Esophagus muscularis mucosa (tissue), 4 donors: ENCODE measurements around the gene MAPK7. TPM values are rescaled to one million over a fixed set of nuclear protein-coding genes. Genes with fewer than 3 reads are reported as not detected.

ENCODE experiments used
- DNase-seq: peaks from one replicate; pipeline ENCODE4 v3.0.0-alpha.2; 2017; ENCODE audit errors: extremely low spot score
- H3K27ac ChIP-seq, 4 donors: fragments of 200-600 bp; sonication (generic); replicated peaks in 1 of 4; 1 replicate in 3 of 4; 2 replicates in 1 of 4; pipeline ENCODE4 v1.5.1; 2016 to 2019; ENCODE audit warnings: mild to moderate bottlenecking in 1 of 4
- H3K27me3 ChIP-seq, 4 donors: fragments of 200-600 bp; sonication (generic); one replicate each; pipeline versions ENCODE4 v1.5.1 to v1.6.0; 2016 to 2019
- H3K36me3 ChIP-seq, 4 donors: fragments of 200-600 bp; sonication (generic); one replicate each; pipeline ENCODE4 v1.5.1; 2016 to 2019
- H3K4me1 ChIP-seq, 4 donors: fragments of 200-600 bp; sonication (generic); one replicate each; pipeline ENCODE4 v1.5.1; 2016 to 2019
- H3K4me3 ChIP-seq, 4 donors: fragments of 200-600 bp; sonication (generic); 1 replicate in 2 of 4; 2 replicates in 2 of 4; pipeline ENCODE4 v1.5.1; 2016 to 2019; ENCODE audit warnings: mild to moderate bottlenecking in 4 of 4, moderate library complexity in 1 of 4
- H3K9me3 ChIP-seq, 4 donors: fragments of 200-600 bp; sonication (generic); 1 replicate in 3 of 4; 2 replicates in 1 of 4; pipeline ENCODE4 v1.5.1; 2016 to 2019
- EP300 ChIP-seq: sonication (generic); formaldehyde crosslinking; IDR thresholded peaks from one replicate; pipeline ENCODE4 v1.6.1; 2017; ENCODE audit warnings: antibody characterized with exemption
- POLR2A ChIP-seq: fragments of 450-650 bp; IDR thresholded peaks from one replicate; pipeline ENCODE4 v1.6.1; 2017; ENCODE audit warnings: antibody characterized with exemption, moderate library complexity, mild to moderate bottlenecking, low read depth
- POLR2AphosphoS5 ChIP-seq, 2 donors: sonication (generic); formaldehyde crosslinking; IDR thresholded peaks; one replicate each; pipeline ENCODE4 v1.6.1; 2017; ENCODE audit warnings: antibody characterized with exemption in 2 of 2
- WGBS: methylation state at CpG from one replicate; pipeline ENCODE4 v1.1.5; 2018; 5-methylcytosine and 5-hydroxymethylcytosine counted together
- intact Hi-C: fragments of 100-400 bp; cut with DNase I; formaldehyde crosslinking; loops from one replicate; pipeline ENCODE4 v1.15.1; 2023
- total RNA-seq, 4 donors: library from RNA; depleted of rRNA; stranded (reverse); fragments of >200 nt; gene quantifications; one replicate each; pipeline versions ENCODE4 v1.1.0 to v1.2.1, GENCODE V29; 2016
- TF ChIP-seq, protein P1 (sequence below), 3 experiments: fragments of 200-600 bp in 2 of 3; fragments of 450-650 bp in 1 of 3; sonication (generic) in 2 of 3; IDR thresholded peaks; one replicate each; pipeline ENCODE4 v1.5.1; 2017 to 2019; ENCODE audit warnings: antibody characterized with exemption in 3 of 3, mild to moderate bottlenecking in 2 of 3, moderate library complexity in 1 of 3

The MAPK7 gene
- total RNA-seq, 4 donors from 2014 or later, result 26.3 to 41.4 (median 33.2) TPM

DNA sequence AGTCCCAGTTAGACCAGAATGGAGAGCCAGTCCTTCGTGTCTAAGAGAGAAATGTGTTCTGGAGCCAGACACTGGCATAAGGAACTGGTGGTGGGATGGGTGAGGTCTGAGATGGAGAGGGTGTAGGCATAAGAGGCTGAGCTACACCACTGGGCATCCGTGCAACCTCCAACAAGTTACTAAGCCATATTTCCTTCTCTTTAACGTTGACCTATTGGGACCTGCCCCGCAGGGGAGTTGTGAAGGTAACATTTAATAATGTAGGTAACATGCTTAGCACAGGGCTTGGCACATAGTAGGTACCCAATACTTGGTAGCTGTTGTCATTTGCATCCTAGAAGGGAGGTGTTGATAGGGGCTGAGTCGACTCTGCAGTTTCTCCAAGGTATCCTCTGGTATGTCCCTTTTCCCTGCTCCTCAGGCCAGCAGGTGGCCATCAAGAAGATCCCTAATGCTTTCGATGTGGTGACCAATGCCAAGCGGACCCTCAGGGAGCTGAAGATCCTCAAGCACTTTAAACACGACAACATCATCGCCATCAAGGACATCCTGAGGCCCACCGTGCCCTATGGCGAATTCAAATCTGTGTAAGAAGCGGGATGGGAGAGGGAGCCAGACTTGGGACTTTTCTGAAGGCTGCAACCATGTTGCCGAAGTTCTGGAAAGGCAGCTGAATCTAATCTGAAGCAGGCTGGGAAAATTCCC lies 1.2 kb downstream of the MAPK7 start:
- H3K4me3 ChIP-seq, result peak overlapping the region; percentile 72 to 92 (median 90)
- intact Hi-C loops, result loop anchor here (5.0 kb wide), 1 partner anchor 268 kb away; the partner anchor contains the start of gene ALDH3A2
- no peaks in the 10 kb centered on the region for H3K9me3 ChIP-seq
- no peaks in the 10 kb centered on the region for H3K27me3 ChIP-seq
- 67% methylated on average over 13 of the region's 13 CpGs for WGBS
- H3K36me3 ChIP-seq, result peaks cover 38 to 51% (median 50%) of the 10 kb centered on the region in 4 donors
- no peak for DNase-seq
- peak overlapping the region; percentile 91 to 97 (median 94) for H3K27ac ChIP-seq
- H3K4me1 ChIP-seq, result peaks cover 32 to 73% (median 68%) of the 10 kb centered on the region in 4 donors
- TF ChIP-seq POLR2A (no peak), EP300 (no peak), POLR2AphosphoS5 (IDR thresholded peaks at IDR 0.05) (no peak)
- TF ChIP-seq, protein P1, sequence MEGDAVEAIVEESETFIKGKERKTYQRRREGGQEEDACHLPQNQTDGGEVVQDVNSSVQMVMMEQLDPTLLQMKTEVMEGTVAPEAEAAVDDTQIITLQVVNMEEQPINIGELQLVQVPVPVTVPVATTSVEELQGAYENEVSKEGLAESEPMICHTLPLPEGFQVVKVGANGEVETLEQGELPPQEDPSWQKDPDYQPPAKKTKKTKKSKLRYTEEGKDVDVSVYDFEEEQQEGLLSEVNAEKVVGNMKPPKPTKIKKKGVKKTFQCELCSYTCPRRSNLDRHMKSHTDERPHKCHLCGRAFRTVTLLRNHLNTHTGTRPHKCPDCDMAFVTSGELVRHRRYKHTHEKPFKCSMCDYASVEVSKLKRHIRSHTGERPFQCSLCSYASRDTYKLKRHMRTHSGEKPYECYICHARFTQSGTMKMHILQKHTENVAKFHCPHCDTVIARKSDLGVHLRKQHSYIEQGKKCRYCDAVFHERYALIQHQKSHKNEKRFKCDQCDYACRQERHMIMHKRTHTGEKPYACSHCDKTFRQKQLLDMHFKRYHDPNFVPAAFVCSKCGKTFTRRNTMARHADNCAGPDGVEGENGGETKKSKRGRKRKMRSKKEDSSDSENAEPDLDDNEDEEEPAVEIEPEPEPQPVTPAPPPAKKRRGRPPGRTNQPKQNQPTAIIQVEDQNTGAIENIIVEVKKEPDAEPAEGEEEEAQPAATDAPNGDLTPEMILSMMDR (IDR thresholded peaks at IDR 0.05), result no peak

DNA sequence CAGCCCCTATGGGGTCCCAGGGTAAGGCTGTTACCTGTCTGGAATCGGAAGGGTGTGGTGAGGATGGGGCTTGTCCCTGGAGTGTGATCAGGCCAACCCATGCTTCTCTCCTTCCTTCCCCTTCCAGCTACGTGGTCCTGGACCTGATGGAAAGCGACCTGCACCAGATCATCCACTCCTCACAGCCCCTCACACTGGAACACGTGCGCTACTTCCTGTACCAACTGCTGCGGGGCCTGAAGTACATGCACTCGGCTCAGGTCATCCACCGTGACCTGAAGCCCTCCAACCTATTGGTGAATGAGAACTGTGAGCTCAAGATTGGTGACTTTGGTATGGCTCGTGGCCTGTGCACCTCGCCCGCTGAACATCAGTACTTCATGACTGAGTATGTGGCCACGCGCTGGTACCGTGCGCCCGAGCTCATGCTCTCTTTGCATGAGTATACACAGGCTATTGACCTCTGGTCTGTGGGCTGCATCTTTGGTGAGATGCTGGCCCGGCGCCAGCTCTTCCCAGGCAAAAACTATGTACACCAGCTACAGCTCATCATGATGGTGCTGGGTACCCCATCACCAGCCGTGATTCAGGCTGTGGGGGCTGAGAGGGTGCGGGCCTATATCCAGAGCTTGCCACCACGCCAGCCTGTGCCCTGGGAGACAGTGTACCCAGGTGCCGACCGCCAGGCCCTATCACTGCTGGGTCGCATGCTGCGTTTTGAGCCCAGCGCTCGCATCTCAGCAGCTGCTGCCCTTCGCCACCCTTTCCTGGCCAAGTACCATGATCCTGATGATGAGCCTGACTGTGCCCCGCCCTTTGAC lies 2.4 kb downstream of the MAPK7 start:
- peaks cover 38 to 57% (median 54%) of the 10 kb centered on the region in 4 donors for H3K36me3 ChIP-seq
- TF ChIP-seq EP300, result no peak
- no peak for TF ChIP-seq POLR2A
- TF ChIP-seq, protein P1 (IDR thresholded peaks at IDR 0.05), result no peak
- no peak for TF ChIP-seq POLR2AphosphoS5 (IDR thresholded peaks at IDR 0.05)
- intact Hi-C loops, result no loop called here
- no peak overlapping the region for H3K4me3 ChIP-seq
- WGBS, result 88% methylated on average over 18 of the region's 29 CpGs
- H3K9me3 ChIP-seq, result no peaks in the 10 kb centered on the region
- no peak for DNase-seq
- H3K27ac ChIP-seq, result peak overlapping the region in 3 of 4 donors; percentile 95 to 98 (median 97)
- peaks cover 43 to 85% (median 80%) of the 10 kb centered on the region in 4 donors for H3K4me1 ChIP-seq
- no peaks in the 10 kb centered on the region for H3K27me3 ChIP-seq

DNA sequence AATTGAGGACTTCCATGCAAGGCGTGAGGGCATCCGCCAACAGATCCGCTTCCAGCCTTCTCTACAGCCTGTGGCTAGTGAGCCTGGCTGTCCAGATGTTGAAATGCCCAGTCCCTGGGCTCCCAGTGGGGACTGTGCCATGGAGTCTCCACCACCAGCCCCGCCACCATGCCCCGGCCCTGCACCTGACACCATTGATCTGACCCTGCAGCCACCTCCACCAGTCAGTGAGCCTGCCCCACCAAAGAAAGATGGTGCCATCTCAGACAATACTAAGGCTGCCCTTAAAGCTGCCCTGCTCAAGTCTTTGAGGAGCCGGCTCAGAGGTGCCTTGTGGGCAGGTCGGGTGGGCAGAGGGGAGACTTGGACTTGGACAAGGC lies 3.1 kb downstream of the MAPK7 start:
- DNase-seq, result no peak
- Histone ChIP-seq H3K4me1 (peaks cover 49 to 87% (median 86%) of the 10 kb centered on the region in 4 donors), H3K36me3 (peaks cover 38 to 57% (median 54%) of the 10 kb centered on the region in 4 donors), H3K27ac (peak overlapping the region in 3 of 4 donors; percentile 95 to 98 (median 97)), H3K4me3 (no peak overlapping the region), H3K27me3 (no peaks in the 10 kb centered on the region), H3K9me3 (no peaks in the 10 kb centered on the region)
- intact Hi-C loops, result no loop called here
- WGBS, result 96% methylated on average over 6 of the region's 7 CpGs
- no peak for TF ChIP-seq POLR2AphosphoS5 (IDR thresholded peaks at IDR 0.05)
- no peak for TF ChIP-seq POLR2A
- TF ChIP-seq EP300, result no peak
- TF ChIP-seq, protein P1 (IDR thresholded peaks at IDR 0.05), result no peak

DNA sequence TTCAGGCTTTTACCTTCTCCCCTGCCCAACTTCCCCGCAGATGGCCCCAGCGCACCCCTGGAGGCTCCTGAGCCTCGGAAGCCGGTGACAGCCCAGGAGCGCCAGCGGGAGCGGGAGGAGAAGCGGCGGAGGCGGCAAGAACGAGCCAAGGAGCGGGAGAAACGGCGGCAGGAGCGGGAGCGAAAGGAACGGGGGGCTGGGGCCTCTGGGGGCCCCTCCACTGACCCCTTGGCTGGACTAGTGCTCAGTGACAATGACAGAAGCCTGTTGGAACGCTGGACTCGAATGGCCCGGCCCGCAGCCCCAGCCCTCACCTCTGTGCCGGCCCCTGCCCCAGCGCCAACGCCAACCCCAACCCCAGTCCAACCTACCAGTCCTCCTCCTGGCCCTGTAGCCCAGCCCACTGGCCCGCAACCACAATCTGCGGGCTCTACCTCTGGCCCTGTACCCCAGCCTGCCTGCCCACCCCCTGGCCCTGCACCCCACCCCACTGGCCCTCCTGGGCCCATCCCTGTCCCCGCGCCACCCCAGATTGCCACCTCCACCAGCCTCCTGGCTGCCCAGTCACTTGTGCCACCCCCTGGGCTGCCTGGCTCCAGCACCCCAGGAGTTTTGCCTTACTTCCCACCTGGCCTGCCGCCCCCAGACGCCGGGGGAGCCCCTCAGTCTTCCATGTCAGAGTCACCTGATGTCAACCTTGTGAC lies 3.6 kb downstream of the MAPK7 start:
- Histone ChIP-seq H3K9me3 (no peaks in the 10 kb centered on the region), H3K27me3 (no peaks in the 10 kb centered on the region), H3K4me1 (peaks cover 50 to 88% (median 87%) of the 10 kb centered on the region in 4 donors), H3K27ac (peak overlapping the region; percentile 65 to 98 (median 96)), H3K4me3 (no peak overlapping the region), H3K36me3 (peaks cover 38 to 57% (median 54%) of the 10 kb centered on the region in 4 donors)
- no peak for DNase-seq
- intact Hi-C loops, result no loop called here
- 91% methylated on average over 31 of the region's 31 CpGs for WGBS
- no peak for TF ChIP-seq EP300
- TF ChIP-seq POLR2AphosphoS5 (IDR thresholded peaks at IDR 0.05), result no peak
- TF ChIP-seq, protein P1 (IDR thresholded peaks at IDR 0.05), result no peak
- no peak for TF ChIP-seq POLR2A
